Measurements from ENCODE around the gene CAMK2N2.

DNA sequence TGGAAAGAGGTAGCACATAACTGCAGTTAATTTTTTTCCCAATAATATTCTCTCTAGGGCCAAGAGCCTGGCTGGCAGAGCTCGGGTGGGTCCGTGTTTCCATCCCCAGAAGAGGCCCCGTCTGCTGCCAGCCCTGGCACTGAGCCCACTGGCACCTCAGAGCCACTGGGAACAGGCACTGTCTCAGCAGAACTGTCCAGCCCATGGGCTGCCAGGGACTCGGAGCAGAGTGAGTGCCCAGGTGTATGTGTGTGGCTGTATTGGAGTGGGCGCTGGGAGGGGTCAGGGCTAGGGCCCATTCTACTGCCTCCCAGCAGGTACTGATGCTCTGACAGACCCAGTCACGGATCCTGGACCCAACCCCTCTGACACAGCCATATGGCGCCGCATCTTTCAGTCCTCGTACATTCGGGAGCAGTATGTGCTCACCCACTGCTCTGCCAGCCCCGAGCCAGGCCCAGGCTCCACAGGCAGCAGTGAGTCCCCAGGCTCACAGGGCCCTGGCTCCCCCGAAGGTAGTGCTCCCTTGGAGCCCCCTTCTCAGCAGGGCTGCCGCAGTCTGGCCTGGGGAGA is 23.0 kb downstream of the CAMK2N2 start:
- TF ChIP-seq CTCF (IDR thresholded peaks at IDR 0.05): no peak
- TF ChIP-seq POLR2A (IDR thresholded peaks at IDR 0.05): no peak

All from transverse colon (tissue), 3 donors.